ENCODE data around the gene CHRNB1.
"Not testable (repeated sequence)": the region's sequence is repeated elsewhere in the genome, so short reads cannot be mapped to it uniquely, and the experiment has no call there.

Gene CHRNB1

GRCh38 chr17:7468804-7469389 lies 24.0 kb downstream of the CHRNB1 start:
- DNase-seq, result no peak

GRCh38 chr17:7469843-7470242 lies 25.0 kb downstream of the CHRNB1 start:
- DNase-seq, result not testable (repeated sequence)

GRCh38 chr17:7470457-7470973 lies 25.7 kb downstream of the CHRNB1 start:
- DNase-seq, result not testable (repeated sequence)

- no peak for DNase-seq
Observed at GRCh38 chr17:7471729-7472128, 26.9 kb downstream of the CHRNB1 start.

DNA sequence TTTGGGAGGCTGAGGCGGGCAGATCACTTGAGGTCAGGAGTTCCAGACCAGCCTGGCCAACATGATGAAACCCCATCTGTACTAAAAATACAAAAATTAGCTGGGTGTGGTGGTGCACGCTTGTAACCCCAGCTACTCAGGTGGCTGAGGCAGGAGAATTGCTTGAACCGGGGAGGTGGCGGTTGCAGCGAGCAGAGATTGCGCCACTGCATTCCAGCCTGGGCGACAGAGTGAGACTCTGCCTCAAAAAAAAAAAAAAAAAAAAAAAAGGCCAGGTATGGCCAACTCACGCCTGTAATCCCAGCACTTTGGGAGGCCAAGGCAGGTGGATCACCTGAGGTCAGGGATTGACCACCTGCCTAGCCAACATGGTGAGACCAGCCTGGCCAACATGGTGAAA lies 29.9 kb downstream of the CHRNB1 start:
- DNase-seq, result not testable (repeated sequence)

GRCh38 chr17:7475764-7476422 lies 31.0 kb downstream of the CHRNB1 start:
- no peak for DNase-seq

DNA sequence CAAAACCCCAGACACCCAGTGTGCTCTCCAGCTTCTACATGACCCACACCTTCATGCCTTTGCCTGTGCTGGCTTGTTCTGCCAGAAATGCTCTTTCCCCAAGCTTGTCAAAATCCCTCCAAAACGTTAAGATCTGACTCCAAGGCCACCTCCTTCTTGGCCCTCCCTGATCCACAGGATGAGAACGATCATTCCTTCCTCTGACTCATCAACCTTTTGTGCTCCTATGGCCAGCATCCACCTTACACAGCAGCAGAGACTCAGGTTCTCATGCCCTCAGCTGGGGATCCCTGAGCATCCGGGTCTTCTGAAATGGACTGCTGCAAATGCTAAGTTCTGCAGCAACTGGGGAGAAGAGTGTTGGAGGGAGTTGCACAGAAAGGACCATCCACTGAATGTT lies 31.6 kb downstream of the CHRNB1 start:
- DNase-seq, result no peak

- DNase-seq, result no peak
Observed at GRCh38 chr17:7476951-7477350, 32.1 kb downstream of the CHRNB1 start.

DNA sequence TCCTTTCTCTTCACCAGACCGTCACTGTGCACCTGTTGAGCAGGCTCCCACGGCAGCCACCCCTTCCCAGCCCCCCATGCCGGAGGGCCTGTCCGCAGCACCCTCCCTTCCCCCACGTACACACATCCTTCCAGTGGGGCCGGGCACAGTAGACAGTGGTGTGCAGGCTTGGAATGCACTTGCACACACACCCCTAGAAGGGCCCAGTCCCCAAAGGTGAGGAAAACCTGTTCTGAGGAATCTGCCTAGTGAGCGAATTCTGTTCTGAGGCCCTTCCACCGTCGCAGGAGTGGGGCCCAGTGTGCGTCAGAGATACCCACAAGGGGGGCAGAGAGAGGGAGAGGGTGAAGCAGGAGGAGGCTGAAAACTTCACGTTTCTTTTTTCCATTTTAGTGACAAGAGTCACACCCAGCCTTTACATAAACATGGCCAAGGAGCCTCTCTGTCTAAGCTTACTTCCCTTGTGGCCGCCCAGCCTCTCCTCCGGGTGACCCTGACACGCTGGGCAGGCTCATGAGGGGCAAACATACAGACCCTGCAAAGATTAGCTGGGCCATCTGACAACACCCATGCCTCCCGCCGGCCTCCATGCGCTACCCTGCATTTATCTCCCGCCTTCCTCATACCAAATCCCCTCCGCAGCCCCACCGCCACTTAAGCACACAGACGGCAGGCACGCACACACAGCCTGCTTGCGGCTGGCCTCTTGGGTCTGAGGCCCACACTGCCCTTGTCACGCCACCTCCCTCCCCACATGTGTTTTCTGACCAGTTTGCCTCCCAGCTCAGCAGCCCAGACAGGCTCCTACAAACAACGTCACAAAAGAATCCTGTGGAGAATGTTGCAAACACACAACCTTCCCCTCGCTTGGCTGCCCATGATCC lies 32.8 kb downstream of the CHRNB1 start:
- no peak for DNase-seq

GRCh38 chr17:7478276-7479212 lies 33.7 kb downstream of the CHRNB1 start:
- DNase-seq, result no peak

GRCh38 chr17:7479213-7480088 lies 34.6 kb downstream of the CHRNB1 start, which contains the start of gene ZBTB4:
TSS of gene ZBTB4 (minus strand) at chr17:7479631. CDS start at chr17:7466801, 12,830 bp downstream.
- no peak for DNase-seq

- DNase-seq, result no peak
Observed at GRCh38 chr17:7480089-7480384, 35.2 kb downstream of the CHRNB1 start.

DNA sequence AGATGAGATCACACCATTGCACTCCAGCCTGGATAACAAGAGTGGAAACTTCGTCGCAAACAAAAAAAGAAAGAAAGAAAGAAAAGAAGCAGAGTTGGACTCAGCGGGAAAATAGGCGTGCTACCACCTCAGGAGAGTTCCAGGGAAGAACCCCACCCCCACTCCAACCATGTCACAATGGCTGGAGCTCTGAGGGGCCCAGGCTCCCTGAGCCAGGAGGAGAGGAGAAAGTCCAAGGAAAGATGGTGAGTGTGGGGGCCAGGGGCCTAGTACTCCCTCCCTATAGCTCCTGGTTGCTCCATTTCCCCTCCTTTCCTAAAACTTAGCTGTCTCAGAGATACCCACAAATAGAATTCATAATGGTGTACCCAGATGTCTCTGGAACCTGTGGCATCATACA lies 36.4 kb downstream of the CHRNB1 start, which contains the start of gene SLC35G6:
Gene SLC35G6 (plus strand): TSS at position 172 of the 400 bp plus-strand sequence. CDS start 71 bp downstream, at position 243.
- not testable (repeated sequence) for DNase-seq

DNA sequence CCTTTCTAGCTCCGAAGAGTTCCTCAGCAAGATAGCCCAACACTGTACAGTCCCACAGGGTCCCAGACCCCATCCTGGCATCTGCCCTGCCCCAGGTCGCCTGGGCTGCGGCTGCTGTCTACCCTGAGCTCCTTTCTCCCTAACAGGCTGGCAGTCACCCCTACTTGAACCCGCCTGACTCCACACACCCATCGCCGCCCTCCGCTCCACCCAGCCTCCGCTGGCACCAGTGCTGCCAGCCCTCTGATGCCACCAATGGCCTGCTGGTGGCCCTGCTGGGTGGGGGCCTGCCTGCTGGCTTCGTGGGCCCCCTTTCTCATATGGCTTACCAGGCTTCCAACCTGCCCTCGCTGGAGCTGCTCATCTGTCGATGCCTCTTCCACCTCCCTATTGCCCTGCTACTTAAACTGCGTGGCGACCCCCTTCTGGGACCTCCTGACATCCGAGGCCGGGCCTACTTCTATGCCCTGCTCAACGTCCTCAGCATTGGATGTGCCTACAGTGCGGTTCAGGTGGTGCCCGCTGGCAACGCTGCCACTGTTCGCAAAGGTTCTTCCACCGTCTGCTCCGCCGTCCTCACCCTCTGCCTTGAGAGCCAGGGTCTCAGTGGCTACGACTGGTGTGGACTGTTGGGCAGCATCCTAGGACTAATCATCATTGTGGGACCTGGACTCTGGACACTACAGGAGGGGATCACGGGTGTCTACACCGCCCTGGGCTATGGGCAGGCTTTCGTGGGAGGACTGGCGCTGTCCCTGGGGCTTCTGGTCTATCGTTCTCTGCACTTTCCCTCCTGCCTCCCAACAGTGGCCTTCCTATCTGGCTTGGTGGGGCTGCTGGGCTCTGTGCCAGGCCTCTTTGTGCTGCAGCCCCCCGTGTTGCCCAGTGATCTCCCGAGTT lies 37.2 kb downstream of the CHRNB1 start:
- not testable (repeated sequence) for DNase-seq

GRCh38 chr17:7482742-7483088 lies 37.9 kb downstream of the CHRNB1 start:
- DNase-seq, result not testable (repeated sequence)

- DNase-seq, result peak; percentile 89
Observed at GRCh38 chr17:7483255-7484066, 38.6 kb downstream of the CHRNB1 start.

GRCh38 chr17:7484067-7484918 lies 39.4 kb downstream of the CHRNB1 start, which contains the start of gene POLR2A:
TSS of gene POLR2A (plus strand) at chr17:7484366.
- peak; percentile 92 for DNase-seq

GRCh38 chr17:7484919-7485377 lies 40.1 kb downstream of the CHRNB1 start:
- no peak for DNase-seq
